WTC11 (cell line): ENCODE results near the gene GIPC2. TPM values are rescaled to one million over a fixed set of nuclear protein-coding genes. Genes with fewer than 3 reads are reported as not detected.

Experiments used
- ATAC-seq: fragments of 200-7000 bp; cut with Tn5 transposase; 2 replicates; pipeline ENCODE4 v1.10.0; 2021; ENCODE audit warnings: mild to moderate bottlenecking, moderate library complexity
- CTCF ChIA-PET: fragments of 300-600 bp; sonication (Branson Sonifier 250); formaldehyde crosslinking; loops from one replicate; lab custom pipeline; 2021; ENCODE audit warnings: antibody characterized with exemption; lab: Charles Lee
- POLR2A ChIA-PET: fragments of 350-600 bp; sonication (Branson Sonifier 250); formaldehyde crosslinking; loops from one replicate; lab custom pipeline; 2021; ENCODE audit warnings: antibody characterized with exemption; lab: Charles Lee
- DNase-seq: peaks from one replicate; pipeline ENCODE4 v3.0.0; 2021; ENCODE audit warnings: low spot score
- H3K27ac Mint-ChIP-seq: 2 replicates; pipeline ENCODE4 v1.8.0; 2021; ENCODE audit warnings: mixed read lengths
- H3K27me3 Mint-ChIP-seq: 2 replicates; pipeline ENCODE4 v1.8.0; 2021; ENCODE audit warnings: low read depth, mild to moderate bottlenecking, moderate library complexity, mixed read lengths
- H3K36me3 Mint-ChIP-seq: 2 replicates; pipeline ENCODE4 v1.8.0; 2021; ENCODE audit warnings: mixed read lengths
- H3K4me1 Mint-ChIP-seq: 2 replicates; pipeline ENCODE4 v1.8.0; 2022; ENCODE audit warnings: mixed read lengths
- H3K4me3 Mint-ChIP-seq: 2 replicates; pipeline ENCODE4 v1.8.0; 2021; ENCODE audit warnings: mild to moderate bottlenecking, moderate library complexity, mixed read lengths
- H3K9me3 Mint-ChIP-seq: 2 replicates; pipeline ENCODE4 v1.8.0; 2021; ENCODE audit warnings: mixed read lengths
- KAT7 ChIP-seq: sonication (generic); formaldehyde crosslinking; IDR thresholded peaks from 2 replicates; pipeline ENCODE4 v1.8.1; 2023; ENCODE audit warnings: missing genetic modification reagents, mild to moderate bottlenecking, borderline replicate concordance
- TEAD1 ChIP-seq: sonication (generic); formaldehyde crosslinking; IDR thresholded peaks from 2 replicates; pipeline ENCODE4 v1.8.0; 2022; ENCODE audit warnings: mild to moderate bottlenecking, missing genetic modification reagents
- TP53 ChIP-seq: sonication (generic); formaldehyde crosslinking; IDR thresholded peaks from 2 replicates; pipeline ENCODE4 v1.8.1; 2023; ENCODE audit warnings: mild to moderate bottlenecking, missing genetic modification reagents
- ZNF219 ChIP-seq: sonication (generic); formaldehyde crosslinking; IDR thresholded peaks from 2 replicates; pipeline ENCODE4 v1.8.0; 2023; ENCODE audit warnings: missing genetic modification reagents, mild to moderate bottlenecking, borderline replicate concordance
- total RNA-seq: library from RNA; stranded (reverse); gene quantifications from 3 replicates; pipeline ENCODE4 v1.2.3, GENCODE V29; 2021
- TF ChIP-seq, protein P1 (sequence below): fragments of 250-450 bp; sonication (Bioruptor Pico); IDR thresholded peaks from 2 replicates; pipeline ENCODE4 v1.9.0; 2021; ENCODE audit warnings: mild to moderate bottlenecking
- TF ChIP-seq, protein P2 (sequence below): sonication (generic); formaldehyde crosslinking; IDR thresholded peaks from 2 replicates; pipeline ENCODE4 v1.8.0; 2022; ENCODE audit warnings: missing genetic modification reagents
- TF ChIP-seq, protein P3 (sequence below): sonication (generic); formaldehyde crosslinking; IDR thresholded peaks from 2 replicates; pipeline ENCODE4 v1.8.1; 2022; ENCODE audit warnings: mild to moderate bottlenecking, missing genetic modification reagents, moderate library complexity, borderline replicate concordance
- TF ChIP-seq, protein P4 (sequence below): sonication (generic); formaldehyde crosslinking; IDR thresholded peaks from 2 replicates; pipeline ENCODE4 v1.8.0; 2023; ENCODE audit warnings: mild to moderate bottlenecking, missing genetic modification reagents
- TF ChIP-seq, protein P5 (sequence below): sonication (generic); formaldehyde crosslinking; IDR thresholded peaks from 2 replicates; pipeline ENCODE4 v1.8.1; 2023; ENCODE audit warnings: mild to moderate bottlenecking, missing genetic modification reagents, moderate library complexity
- TF ChIP-seq, protein P6 (sequence below): sonication (generic); formaldehyde crosslinking; conservative IDR thresholded peaks from 2 replicates; pipeline ENCODE4 v1.8.1; 2023; ENCODE audit warnings: mild to moderate bottlenecking, low read depth, missing genetic modification reagents, moderate library complexity
- TF ChIP-seq, protein P7 (sequence below): fragments of 250-450 bp; sonication (Bioruptor Pico); IDR thresholded peaks from 2 replicates; pipeline ENCODE4 v1.9.0; 2021; ENCODE audit warnings: moderate library complexity, mild to moderate bottlenecking, inconsistent platforms, borderline replicate concordance

The GIPC2 gene
- total RNA-seq, 1 experiment from 2014 or later: 0.83 TPM

DNA sequence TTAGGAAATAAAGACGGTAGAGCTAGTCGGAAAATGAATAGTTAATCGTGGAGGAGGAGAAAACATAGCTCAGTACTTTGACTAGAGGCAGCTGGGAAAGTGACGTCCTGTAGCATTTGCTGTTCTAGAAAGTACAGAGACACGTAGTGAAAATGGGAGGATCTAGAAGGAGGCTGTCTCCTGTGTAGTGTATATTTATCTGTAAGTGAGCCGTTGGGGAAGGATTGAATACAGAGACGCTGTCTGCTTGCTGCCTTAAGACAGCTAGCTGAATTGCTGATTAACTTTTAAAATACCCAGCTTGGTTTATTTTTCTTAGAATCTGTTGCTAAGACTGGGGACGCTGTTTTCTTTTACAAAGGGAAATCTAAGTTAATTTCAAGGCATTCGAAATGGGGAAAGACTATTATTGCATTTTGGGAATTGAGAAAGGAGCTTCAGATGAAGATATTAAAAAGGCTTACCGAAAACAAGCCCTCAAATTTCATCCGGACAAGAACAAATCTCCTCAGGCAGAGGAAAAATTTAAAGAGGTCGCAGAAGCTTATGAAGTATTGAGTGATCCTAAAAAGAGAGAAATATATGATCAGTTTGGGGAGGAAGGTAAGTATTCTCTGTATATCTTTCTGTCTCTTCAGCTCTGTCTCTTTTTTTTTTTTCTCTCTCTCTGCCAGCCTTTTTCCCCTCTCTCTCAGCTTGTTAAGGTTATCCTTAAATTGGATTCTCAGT is 40.9 kb upstream of the GIPC2 start, which contains the start of gene DNAJB4:
DNAJB4 (plus strand) TSS at position 221 of the 729 bp plus-strand sequence; CDS start at position 393, 172 bp downstream.
- Mint-ChIP-seq H3K4me3 (peak within 1 kb of the TSS; percentile 70), H3K27me3 (no peaks in the 10 kb centered on the region), H3K36me3 (no peaks in the 10 kb centered on the region), H3K9me3 (no peaks in the 10 kb centered on the region), H3K27ac (peak within 1 kb of the TSS; percentile 96), H3K4me1 (peaks cover 40% of the 10 kb centered on the region)
- DNase-seq (no peak), ATAC-seq (peak; percentile 91)
- POLR2A ChIA-PET: interaction anchor here (0.6 to 1.7 kb wide), 4 partner anchors 19 to 93 kb away, joined by 3 to 15 read pairs (median 3); partner anchors contain the start of gene FUBP1
- TF ChIP-seq, protein P1, sequence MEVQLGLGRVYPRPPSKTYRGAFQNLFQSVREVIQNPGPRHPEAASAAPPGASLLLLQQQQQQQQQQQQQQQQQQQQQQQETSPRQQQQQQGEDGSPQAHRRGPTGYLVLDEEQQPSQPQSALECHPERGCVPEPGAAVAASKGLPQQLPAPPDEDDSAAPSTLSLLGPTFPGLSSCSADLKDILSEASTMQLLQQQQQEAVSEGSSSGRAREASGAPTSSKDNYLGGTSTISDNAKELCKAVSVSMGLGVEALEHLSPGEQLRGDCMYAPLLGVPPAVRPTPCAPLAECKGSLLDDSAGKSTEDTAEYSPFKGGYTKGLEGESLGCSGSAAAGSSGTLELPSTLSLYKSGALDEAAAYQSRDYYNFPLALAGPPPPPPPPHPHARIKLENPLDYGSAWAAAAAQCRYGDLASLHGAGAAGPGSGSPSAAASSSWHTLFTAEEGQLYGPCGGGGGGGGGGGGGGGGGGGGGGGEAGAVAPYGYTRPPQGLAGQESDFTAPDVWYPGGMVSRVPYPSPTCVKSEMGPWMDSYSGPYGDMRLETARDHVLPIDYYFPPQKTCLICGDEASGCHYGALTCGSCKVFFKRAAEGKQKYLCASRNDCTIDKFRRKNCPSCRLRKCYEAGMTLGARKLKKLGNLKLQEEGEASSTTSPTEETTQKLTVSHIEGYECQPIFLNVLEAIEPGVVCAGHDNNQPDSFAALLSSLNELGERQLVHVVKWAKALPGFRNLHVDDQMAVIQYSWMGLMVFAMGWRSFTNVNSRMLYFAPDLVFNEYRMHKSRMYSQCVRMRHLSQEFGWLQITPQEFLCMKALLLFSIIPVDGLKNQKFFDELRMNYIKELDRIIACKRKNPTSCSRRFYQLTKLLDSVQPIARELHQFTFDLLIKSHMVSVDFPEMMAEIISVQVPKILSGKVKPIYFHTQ (CRISPR knock-in tag): no peak
- TF ChIP-seq TP53 (no peak), TEAD1 (CRISPR knock-in tag) (no peak), ZNF219 (no peak), KAT7 (CRISPR knock-in tag) (no peak)
- TF ChIP-seq, protein P2, sequence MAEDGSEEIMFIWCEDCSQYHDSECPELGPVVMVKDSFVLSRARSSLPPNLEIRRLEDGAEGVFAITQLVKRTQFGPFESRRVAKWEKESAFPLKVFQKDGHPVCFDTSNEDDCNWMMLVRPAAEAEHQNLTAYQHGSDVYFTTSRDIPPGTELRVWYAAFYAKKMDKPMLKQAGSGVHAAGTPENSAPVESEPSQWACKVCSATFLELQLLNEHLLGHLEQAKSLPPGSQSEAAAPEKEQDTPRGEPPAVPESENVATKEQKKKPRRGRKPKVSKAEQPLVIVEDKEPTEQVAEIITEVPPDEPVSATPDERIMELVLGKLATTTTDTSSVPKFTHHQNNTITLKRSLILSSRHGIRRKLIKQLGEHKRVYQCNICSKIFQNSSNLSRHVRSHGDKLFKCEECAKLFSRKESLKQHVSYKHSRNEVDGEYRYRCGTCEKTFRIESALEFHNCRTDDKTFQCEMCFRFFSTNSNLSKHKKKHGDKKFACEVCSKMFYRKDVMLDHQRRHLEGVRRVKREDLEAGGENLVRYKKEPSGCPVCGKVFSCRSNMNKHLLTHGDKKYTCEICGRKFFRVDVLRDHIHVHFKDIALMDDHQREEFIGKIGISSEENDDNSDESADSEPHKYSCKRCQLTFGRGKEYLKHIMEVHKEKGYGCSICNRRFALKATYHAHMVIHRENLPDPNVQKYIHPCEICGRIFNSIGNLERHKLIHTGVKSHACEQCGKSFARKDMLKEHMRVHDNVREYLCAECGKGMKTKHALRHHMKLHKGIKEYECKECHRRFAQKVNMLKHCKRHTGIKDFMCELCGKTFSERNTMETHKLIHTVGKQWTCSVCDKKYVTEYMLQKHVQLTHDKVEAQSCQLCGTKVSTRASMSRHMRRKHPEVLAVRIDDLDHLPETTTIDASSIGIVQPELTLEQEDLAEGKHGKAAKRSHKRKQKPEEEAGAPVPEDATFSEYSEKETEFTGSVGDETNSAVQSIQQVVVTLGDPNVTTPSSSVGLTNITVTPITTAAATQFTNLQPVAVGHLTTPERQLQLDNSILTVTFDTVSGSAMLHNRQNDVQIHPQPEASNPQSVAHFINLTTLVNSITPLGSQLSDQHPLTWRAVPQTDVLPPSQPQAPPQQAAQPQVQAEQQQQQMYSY (CRISPR knock-in tag): no peak
- TF ChIP-seq, protein P3, sequence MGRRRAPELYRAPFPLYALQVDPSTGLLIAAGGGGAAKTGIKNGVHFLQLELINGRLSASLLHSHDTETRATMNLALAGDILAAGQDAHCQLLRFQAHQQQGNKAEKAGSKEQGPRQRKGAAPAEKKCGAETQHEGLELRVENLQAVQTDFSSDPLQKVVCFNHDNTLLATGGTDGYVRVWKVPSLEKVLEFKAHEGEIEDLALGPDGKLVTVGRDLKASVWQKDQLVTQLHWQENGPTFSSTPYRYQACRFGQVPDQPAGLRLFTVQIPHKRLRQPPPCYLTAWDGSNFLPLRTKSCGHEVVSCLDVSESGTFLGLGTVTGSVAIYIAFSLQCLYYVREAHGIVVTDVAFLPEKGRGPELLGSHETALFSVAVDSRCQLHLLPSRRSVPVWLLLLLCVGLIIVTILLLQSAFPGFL (CRISPR knock-in tag): no peak
- TF ChIP-seq, protein P4, sequence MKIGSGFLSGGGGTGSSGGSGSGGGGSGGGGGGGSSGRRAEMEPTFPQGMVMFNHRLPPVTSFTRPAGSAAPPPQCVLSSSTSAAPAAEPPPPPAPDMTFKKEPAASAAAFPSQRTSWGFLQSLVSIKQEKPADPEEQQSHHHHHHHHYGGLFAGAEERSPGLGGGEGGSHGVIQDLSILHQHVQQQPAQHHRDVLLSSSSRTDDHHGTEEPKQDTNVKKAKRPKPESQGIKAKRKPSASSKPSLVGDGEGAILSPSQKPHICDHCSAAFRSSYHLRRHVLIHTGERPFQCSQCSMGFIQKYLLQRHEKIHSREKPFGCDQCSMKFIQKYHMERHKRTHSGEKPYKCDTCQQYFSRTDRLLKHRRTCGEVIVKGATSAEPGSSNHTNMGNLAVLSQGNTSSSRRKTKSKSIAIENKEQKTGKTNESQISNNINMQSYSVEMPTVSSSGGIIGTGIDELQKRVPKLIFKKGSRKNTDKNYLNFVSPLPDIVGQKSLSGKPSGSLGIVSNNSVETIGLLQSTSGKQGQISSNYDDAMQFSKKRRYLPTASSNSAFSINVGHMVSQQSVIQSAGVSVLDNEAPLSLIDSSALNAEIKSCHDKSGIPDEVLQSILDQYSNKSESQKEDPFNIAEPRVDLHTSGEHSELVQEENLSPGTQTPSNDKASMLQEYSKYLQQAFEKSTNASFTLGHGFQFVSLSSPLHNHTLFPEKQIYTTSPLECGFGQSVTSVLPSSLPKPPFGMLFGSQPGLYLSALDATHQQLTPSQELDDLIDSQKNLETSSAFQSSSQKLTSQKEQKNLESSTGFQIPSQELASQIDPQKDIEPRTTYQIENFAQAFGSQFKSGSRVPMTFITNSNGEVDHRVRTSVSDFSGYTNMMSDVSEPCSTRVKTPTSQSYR (CRISPR knock-in tag): no peak
- TF ChIP-seq, protein P5, sequence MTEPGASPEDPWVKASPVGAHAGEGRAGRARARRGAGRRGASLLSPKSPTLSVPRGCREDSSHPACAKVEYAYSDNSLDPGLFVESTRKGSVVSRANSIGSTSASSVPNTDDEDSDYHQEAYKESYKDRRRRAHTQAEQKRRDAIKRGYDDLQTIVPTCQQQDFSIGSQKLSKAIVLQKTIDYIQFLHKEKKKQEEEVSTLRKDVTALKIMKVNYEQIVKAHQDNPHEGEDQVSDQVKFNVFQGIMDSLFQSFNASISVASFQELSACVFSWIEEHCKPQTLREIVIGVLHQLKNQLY (CRISPR knock-in tag): no peak
- TF ChIP-seq, protein P6, sequence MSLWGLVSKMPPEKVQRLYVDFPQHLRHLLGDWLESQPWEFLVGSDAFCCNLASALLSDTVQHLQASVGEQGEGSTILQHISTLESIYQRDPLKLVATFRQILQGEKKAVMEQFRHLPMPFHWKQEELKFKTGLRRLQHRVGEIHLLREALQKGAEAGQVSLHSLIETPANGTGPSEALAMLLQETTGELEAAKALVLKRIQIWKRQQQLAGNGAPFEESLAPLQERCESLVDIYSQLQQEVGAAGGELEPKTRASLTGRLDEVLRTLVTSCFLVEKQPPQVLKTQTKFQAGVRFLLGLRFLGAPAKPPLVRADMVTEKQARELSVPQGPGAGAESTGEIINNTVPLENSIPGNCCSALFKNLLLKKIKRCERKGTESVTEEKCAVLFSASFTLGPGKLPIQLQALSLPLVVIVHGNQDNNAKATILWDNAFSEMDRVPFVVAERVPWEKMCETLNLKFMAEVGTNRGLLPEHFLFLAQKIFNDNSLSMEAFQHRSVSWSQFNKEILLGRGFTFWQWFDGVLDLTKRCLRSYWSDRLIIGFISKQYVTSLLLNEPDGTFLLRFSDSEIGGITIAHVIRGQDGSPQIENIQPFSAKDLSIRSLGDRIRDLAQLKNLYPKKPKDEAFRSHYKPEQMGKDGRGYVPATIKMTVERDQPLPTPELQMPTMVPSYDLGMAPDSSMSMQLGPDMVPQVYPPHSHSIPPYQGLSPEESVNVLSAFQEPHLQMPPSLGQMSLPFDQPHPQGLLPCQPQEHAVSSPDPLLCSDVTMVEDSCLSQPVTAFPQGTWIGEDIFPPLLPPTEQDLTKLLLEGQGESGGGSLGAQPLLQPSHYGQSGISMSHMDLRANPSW (CRISPR knock-in tag): no peak
- TF ChIP-seq, protein P7, sequence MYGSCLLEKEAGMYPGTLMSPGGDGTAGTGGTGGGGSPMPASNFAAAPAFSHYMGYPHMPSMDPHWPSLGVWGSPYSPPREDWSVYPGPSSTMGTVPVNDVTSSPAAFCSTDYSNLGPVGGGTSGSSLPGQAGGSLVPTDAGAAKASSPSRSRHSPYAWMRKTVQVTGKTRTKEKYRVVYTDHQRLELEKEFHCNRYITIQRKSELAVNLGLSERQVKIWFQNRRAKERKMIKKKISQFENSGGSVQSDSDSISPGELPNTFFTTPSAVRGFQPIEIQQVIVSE (CRISPR knock-in tag): no peak
- CTCF ChIA-PET: interaction anchor here (1.1 to 2.1 kb wide), 2 partner anchors 26 to 109 kb away, joined by 3 to 14 read pairs; partner anchors contain the start of gene FUBP1
